GF-D8 (cell line): ENCODE data around the gene CMTM8.
"Not testable (repeated sequence)": the region's sequence is repeated elsewhere in the genome, so short reads cannot be mapped to it uniquely, and the experiment has no call there.

Experiments used
- DNase-seq: peaks from one replicate; lab custom pipeline; 2025; lab: John Stamatoyannopoulos, UW

CMTM8 gene

DNA sequence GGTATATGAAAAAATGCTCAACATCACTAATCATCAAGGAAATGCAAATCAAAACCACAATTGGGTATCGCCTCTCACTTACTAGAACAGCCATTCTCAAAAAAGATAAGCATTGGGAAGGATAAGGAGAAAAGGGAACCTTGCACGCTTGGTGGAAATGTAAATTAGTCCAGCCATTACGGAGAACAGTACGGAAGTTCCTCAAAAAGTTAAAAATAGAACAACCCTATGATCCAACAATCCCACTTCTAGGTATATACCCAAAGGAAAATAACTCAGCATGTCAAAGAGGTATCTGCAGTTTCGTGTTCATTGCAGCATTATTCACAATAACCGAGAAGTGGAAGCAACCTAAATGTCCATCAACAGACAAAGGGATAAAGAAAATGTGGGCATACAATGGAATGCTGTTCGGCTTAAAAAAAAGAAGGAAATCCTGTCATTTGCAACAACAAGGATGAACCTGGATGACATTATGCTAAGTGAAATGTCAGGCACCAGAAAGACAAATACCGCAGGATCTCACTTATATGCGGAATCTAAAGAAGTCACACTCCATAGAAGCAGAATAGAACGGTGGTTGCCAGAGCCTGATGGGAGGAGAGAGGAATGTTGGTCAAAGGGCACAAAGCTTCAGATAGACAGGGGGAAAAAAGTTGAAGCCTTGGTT, 141.5 kb downstream of the CMTM8 start:
- peak; percentile 27 for DNase-seq

DNA sequence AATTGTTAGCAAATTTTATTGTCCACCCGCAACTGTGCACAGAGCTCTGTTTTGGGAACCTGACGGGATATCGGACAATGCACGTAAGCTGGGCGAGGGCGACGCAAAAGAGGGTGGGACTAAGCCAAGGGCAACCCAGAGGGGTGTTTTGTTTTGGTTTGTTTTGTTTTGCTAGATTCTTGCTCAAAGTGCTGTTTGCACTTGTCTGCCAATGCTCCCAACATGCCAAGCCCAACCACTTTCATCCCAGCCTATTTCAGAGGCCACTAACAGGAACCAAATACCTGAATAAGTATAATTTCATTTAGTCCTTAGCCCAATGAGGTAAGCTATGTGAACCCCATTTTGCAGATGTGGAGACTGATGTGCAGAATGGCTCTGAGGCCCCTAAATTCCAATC, 143.4 kb downstream of the CMTM8 start:
- no peak for DNase-seq

DNA sequence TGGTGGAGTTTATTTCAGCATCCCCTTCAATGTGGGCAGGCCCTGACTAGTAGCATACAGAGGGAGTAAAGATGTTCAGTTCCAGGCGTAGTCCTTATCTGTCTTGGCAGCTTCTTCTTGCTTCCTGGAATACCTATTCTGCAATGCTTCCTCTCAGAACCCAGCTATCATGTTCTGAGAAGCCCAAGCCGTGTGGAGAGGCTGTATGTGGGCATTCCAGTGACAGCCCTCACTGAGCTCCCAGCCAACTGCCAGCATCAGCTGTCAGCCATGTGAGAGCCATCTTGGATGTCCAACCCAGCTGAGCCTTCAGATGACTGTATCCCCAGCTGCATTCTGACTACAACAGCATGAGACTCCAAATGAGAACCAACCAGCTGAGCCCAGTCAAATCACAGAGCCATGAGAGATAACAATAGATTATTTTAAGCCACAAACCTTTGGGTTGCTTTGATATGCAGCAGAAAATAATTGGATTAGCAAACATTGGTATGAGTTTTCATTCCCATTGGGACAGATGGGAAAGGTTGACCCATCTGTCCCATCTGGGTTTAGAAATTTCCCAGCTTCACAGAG, 144.7 kb downstream of the CMTM8 start:
- peak; percentile 92 for DNase-seq

GRCh38 chr3:32384938-32385337, 146.5 kb downstream of the CMTM8 start:
- peak; percentile 74 for DNase-seq

- no peak for DNase-seq
Observed at GRCh38 chr3:32387512-32387911, 149.0 kb downstream of the CMTM8 start.

GRCh38 chr3:32389577-32389976, 151.1 kb downstream of the CMTM8 start:
- not testable (repeated sequence) for DNase-seq

GRCh38 chr3:32391643-32392535, 153.4 kb downstream of the CMTM8 start, which contains the start of gene CMTM7:
CMTM7 (plus strand) TSS chr3:32391853; CDS start chr3:32391907, 54 bp downstream.
- peak; percentile 25 for DNase-seq

DNA sequence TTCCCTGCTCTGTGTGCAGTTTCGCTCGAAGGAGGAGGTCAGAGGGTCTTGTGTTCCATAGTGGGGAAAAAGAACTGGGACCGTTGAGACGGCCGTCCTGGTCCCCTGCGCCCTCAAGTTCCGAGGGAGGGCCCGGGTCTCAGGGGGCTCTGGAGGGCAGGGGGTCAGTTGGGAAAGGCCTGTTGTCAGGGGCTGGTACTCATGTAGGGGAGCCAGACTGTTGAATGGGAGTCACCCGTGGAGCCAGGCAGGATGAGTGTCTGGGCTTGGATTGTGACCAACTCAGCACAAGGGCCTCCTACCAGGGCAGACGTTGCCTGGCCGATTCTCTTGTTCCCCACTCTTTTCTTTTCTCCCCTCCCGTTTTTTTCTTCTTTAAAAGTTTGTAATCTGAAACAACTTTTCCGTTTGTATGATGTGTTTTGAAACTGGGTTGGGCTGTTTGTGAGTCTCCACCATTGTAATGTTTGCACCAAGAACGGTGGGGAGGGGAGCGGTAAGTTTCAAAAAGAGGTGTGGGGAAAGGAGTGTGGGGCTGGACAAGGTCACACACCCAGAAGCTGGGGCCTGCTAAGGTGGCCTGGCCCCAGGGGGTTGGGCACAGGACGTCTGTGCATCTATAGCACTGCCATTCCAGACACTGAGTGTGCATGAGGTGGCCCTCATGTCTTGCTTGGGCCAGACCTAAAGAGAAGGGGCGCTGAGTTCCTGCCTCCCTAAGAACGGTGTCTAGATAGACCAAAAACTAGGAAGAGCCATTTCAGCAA, 154.2 kb downstream of the CMTM8 start:
- no peak for DNase-seq

DNA sequence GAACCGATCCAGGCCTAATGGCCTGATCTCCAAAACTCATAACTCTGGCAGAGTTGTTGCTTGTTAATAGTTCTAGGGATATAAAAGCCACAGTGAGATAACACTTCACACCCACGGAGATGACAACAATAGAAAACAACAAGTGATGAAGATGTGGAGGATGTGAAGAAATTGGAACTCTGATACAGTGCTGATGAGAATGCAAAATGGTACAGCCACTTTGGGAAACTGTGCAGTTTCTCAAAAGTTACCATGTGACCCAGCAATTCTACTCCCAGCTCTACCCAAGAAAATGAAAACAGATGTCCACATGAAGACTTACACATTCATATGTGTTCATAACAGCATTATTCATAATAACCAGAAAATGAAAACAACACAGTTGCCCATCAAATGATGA, 157.0 kb downstream of the CMTM8 start:
- no peak for DNase-seq

GRCh38 chr3:32397941-32398340, 159.5 kb downstream of the CMTM8 start:
- DNase-seq, result no peak

GRCh38 chr3:32398531-32398930, 160.1 kb downstream of the CMTM8 start:
- DNase-seq, result peak; percentile 61

- peak; percentile 57 for DNase-seq
Observed at GRCh38 chr3:32399030-32399620, 160.6 kb downstream of the CMTM8 start.

GRCh38 chr3:32401126-32401525, 162.6 kb downstream of the CMTM8 start:
- DNase-seq, result no peak

- DNase-seq, result peak; percentile 81
Observed at GRCh38 chr3:32401556-32402081, 163.1 kb downstream of the CMTM8 start.

GRCh38 chr3:32403663-32404062, 165.2 kb downstream of the CMTM8 start:
- no peak for DNase-seq

DNA sequence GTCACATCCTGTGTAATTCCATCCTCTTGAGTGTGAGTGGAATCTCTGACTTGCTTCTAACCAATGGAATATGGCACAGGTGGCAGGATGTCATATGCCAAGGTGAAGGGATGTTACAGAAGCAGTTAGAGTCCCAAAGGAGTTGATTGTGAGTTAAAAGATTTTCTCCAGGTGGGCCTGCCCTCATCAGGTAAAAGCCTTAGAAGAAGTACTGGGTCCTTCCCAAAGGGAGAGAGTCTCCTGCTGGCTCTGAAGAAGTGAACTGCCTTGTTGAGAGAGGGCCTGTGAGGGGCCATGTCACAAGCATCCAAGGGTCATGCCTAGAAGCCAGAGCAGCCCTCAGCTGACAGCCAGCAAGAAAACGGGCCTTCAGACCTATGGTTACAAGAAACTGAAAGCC, 166.2 kb downstream of the CMTM8 start:
- no peak for DNase-seq

- no peak for DNase-seq
Observed at GRCh38 chr3:32405155-32405554, 166.7 kb downstream of the CMTM8 start.

DNA sequence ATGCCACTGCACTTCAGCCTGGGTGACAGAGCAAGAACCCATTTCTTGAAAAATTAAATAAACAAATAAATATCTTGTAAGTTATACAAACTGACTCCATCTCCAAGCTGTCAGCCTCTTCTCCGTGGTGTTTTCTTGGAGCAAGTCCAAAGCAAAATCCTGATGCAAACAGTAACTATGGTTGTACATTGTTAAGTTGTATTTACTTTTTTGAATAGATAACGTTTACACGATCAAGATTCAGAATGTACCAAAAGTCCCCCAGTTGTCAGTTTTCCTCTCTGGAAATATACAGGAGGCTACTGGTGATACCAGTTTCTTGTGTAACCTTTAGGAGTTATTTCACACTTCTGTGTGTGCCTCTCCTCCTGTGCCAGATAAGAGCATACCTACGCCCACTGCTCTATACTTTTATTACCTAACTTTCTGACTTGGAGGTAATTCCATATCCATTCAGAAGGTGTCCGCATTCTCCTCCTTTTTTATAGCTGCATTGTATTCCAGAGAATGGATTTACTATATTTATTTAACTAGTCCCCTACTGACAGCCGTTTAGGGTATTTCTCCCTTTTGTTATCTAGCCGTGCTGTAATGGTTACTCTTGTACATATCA, 167.3 kb downstream of the CMTM8 start:
- no peak for DNase-seq

DNA sequence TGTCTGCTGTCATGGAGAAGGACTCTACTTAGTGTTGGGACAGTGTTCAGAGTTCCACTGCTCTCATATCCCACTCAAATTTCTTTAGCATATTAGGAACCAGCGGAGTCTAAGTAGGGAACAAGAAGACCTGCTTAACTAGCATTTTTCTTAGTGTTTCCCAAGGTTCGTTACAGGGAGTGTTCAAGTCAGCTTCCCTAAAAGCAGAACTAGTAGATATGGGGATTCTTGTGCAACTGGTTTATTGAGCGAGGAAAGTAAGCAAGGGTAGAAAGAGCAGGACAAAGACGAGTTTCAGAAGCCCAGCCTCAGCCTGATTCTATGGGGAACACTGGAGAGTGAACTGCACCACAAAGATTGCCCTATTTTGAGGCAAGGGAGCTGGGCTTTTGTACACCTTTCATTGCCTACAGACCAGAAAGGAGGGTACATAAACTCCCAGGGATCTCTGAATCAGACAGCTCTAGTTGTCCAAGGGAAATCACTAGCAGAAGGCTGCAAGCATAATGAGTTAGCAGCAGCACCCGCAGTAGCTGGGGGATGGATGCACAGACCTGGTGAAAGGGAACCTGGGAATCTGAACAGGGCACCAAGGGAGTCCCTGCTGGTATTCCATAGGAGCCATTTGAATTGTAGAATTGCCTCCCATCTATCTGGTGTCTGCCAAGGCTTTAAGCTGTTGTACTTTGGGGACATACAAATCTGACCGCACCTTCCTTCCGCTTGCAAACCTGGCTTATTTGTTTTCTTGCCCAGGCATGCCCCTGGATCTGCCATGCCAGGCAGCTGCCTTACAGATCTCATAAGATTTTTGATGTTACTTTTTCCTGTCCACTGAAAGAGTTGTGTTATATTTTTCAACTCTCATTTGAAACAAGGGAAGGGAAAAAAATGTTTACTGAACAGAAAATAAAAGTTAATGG, 168.3 kb downstream of the CMTM8 start:
- DNase-seq, result peak; percentile 91
